Right lobe of liver (tissue), 4 donors: ENCODE results near the gene PLCB1.
"Not testable (repeated sequence)": the region's sequence is repeated elsewhere in the genome, so short reads cannot be mapped to it uniquely, and the experiment has no call there.

Experiments used
- POLR2A ChIP-seq: fragments of 450-650 bp; IDR thresholded peaks from one replicate; pipeline ENCODE4 v1.6.1; 2017; ENCODE audit warnings: antibody characterized with exemption, mild to moderate bottlenecking
- TF ChIP-seq, protein P1 (sequence below), 4 donors: fragments of 200-600 bp in 3 of 4; fragments of 450-650 bp in 1 of 4; IDR thresholded peaks; one replicate each; pipeline versions ENCODE4 v1.5.1 to v1.8.0; 2016 to 2022; ENCODE audit warnings: antibody characterized with exemption in 4 of 4, mild to moderate bottlenecking in 2 of 4
- donor health status: DM: no; HTN: no; CAD: no.
- donor health status: DM: no; HTN: no; CAD: no.
- donor health status: DM: no; HTN: yes; CAD: no.

DNA sequence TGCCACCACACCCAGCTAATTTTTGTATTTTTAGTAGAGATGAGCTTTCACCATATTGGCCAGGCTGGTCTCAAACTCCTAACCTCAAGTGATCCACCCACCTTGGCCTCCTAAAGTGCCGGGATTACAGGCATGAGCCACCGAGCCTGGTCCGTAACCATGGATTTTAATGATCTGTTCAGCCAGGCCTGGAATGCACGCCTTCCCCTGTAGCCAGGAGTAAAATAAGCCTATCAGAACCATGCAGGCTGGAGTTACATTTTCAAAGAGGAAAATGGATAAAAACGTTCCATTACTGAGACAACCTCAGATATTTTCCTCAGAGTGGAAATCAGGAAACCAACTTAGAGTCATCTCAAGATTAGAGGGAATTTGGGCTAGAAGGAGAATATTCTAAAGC is 304.9 kb downstream of the PLCB1 start:
- TF ChIP-seq, protein P1, sequence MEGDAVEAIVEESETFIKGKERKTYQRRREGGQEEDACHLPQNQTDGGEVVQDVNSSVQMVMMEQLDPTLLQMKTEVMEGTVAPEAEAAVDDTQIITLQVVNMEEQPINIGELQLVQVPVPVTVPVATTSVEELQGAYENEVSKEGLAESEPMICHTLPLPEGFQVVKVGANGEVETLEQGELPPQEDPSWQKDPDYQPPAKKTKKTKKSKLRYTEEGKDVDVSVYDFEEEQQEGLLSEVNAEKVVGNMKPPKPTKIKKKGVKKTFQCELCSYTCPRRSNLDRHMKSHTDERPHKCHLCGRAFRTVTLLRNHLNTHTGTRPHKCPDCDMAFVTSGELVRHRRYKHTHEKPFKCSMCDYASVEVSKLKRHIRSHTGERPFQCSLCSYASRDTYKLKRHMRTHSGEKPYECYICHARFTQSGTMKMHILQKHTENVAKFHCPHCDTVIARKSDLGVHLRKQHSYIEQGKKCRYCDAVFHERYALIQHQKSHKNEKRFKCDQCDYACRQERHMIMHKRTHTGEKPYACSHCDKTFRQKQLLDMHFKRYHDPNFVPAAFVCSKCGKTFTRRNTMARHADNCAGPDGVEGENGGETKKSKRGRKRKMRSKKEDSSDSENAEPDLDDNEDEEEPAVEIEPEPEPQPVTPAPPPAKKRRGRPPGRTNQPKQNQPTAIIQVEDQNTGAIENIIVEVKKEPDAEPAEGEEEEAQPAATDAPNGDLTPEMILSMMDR (IDR thresholded peaks at IDR 0.05) = not testable (repeated sequence)
- not testable (repeated sequence) for TF ChIP-seq POLR2A
